Smooth muscle cell (in vitro differentiated cells): ENCODE data around the gene SYP. TPM values are rescaled to one million over a fixed set of nuclear protein-coding genes. Genes with fewer than 3 reads are reported as not detected.

Experiments used
- DNase-seq: peaks from one replicate; lab custom pipeline; 2025; ENCODE audit not compliant: unreplicated experiment; lab: John Stamatoyannopoulos, UW
- H2AFZ ChIP-seq: fragments of 200-600 bp; sonication (generic); 2 replicates; pipeline ENCODE4 v1.6.0; 2016; ENCODE audit warnings: antibody characterized with exemption, low read depth, mild to moderate bottlenecking
- H3F3A ChIP-seq: fragments of 200-600 bp; sonication (generic); 2 replicates; pipeline ENCODE4 v1.6.0; 2017; ENCODE audit warnings: antibody characterized with exemption, low read depth
- H3K27ac ChIP-seq: fragments of 200-600 bp; sonication (generic); 2 replicates; pipeline ENCODE4 v1.5.1; 2016; ENCODE audit warnings: low read depth, mild to moderate bottlenecking
- H3K27me3 ChIP-seq: fragments of 200-600 bp; sonication (generic); 2 replicates; pipeline ENCODE4 v1.6.1; 2016; ENCODE audit warnings: low read depth, mild to moderate bottlenecking
- H3K36me3 ChIP-seq: fragments of 200-600 bp; sonication (generic); 2 replicates; pipeline ENCODE4 v1.5.1; 2016; ENCODE audit warnings: low read depth
- H3K4me1 ChIP-seq: fragments of 200-600 bp; sonication (generic); 2 replicates; pipeline ENCODE4 v1.5.1; 2016; ENCODE audit warnings: low read depth
- H3K4me2 ChIP-seq: fragments of 200-600 bp; sonication (generic); 2 replicates; pipeline ENCODE4 v1.6.0; 2016; ENCODE audit warnings: mild to moderate bottlenecking
- H3K4me3 ChIP-seq: fragments of 200-600 bp; sonication (generic); 2 replicates; pipeline ENCODE4 v1.5.1; 2016; ENCODE audit warnings: mild to moderate bottlenecking
- H3K79me2 ChIP-seq: fragments of 200-600 bp; sonication (generic); 2 replicates; pipeline ENCODE4 v1.6.0; 2016; ENCODE audit warnings: low read depth, mild to moderate bottlenecking
- H3K9ac ChIP-seq: fragments of 200-600 bp; sonication (generic); 2 replicates; pipeline ENCODE4 v1.6.0; 2016; ENCODE audit warnings: low read depth
- H3K9me3 ChIP-seq: fragments of 200-600 bp; sonication (generic); replicated peaks from 2 replicates; pipeline ENCODE4 v1.5.1; 2016; ENCODE audit warnings: low read depth
- H4K20me1 ChIP-seq: fragments of 200-600 bp; sonication (generic); 2 replicates; pipeline ENCODE4 v1.6.0; 2016; ENCODE audit warnings: low read depth
- CTCF ChIP-seq: fragments of 200-600 bp; sonication (generic); IDR thresholded peaks from 2 replicates; pipeline ENCODE4 v1.5.1; 2017; ENCODE audit warnings: borderline replicate concordance, mild to moderate bottlenecking, antibody characterized with exemption; ENCODE audit not compliant: insufficient read depth, poor library complexity, severe bottlenecking
- WGBS: methylation state at CpG from one replicate; pipeline ENCODE4 v1.1.7; 2016; ENCODE audit warnings: low lambda C conversion rate; 5-methylcytosine and 5-hydroxymethylcytosine counted together
- polyA plus RNA-seq: library from polyadenylated mRNA; unstranded; fragments of >200 nt; fragmentation: Nextera tagmentation; extraction: Ambion mirVana; gene quantifications from 2 replicates; pipeline ENCODE4 v1.2.1, GENCODE V29; 2016
- total RNA-seq: library from RNA; depleted of rRNA; stranded (reverse); fragments of >200 nt; gene quantifications from 2 replicates; pipeline ENCODE4 v1.2.3, GENCODE V29; 2014

SYP gene
- total and polyA plus RNA-seq, 2 experiments from 2014 or later: not detected

GRCh38 chrX:49203536-49203935 is 3.5 kb upstream of the SYP start:
- no peak for TF ChIP-seq CTCF
- WGBS: 75% methylated on average over 3 of the region's 3 CpGs

GRCh38 chrX:49202022-49202421 is 2.0 kb upstream of the SYP start:
- no peak overlapping the region for H3K27ac ChIP-seq
- H3K79me2 ChIP-seq: no peaks in the 10 kb centered on the region
- H3K9ac ChIP-seq: no peak overlapping the region
- H3K27me3 ChIP-seq: no peaks in the 10 kb centered on the region
- H3K36me3 ChIP-seq: no peaks in the 10 kb centered on the region
- no peak overlapping the region for H3K4me2 ChIP-seq
- no peak for DNase-seq
- no peak overlapping the region for H2AFZ ChIP-seq
- WGBS: 87% methylated on average over 2 of the region's 2 CpGs
- no peak overlapping the region for H3K4me3 ChIP-seq
- H3F3A ChIP-seq: no peaks in the 10 kb centered on the region
- no peaks in the 10 kb centered on the region for H3K9me3 ChIP-seq
- H3K4me1 ChIP-seq: no peaks in the 10 kb centered on the region
- H4K20me1 ChIP-seq: no peaks in the 10 kb centered on the region
- no peak for TF ChIP-seq CTCF

More at GRCh38 chrX:49203536-49203935, 3.5 kb upstream of the SYP start:
- H3F3A ChIP-seq: no peaks in the 10 kb centered on the region
- no peak overlapping the region for H3K9ac ChIP-seq
- no peaks in the 10 kb centered on the region for H3K9me3 ChIP-seq
- H3K36me3 ChIP-seq: no peaks in the 10 kb centered on the region
- H3K4me1 ChIP-seq: no peaks in the 10 kb centered on the region
- H3K4me2 ChIP-seq: no peak overlapping the region
- no peak overlapping the region for H3K27ac ChIP-seq
- H3K79me2 ChIP-seq: no peaks in the 10 kb centered on the region
- H4K20me1 ChIP-seq: no peaks in the 10 kb centered on the region
- no peak overlapping the region for H3K4me3 ChIP-seq
- no peaks in the 10 kb centered on the region for H3K27me3 ChIP-seq
- no peak overlapping the region for H2AFZ ChIP-seq
- DNase-seq: no peak

GRCh38 chrX:49199315-49199595 is 738 bp downstream of the SYP start:
- H3K4me1 ChIP-seq: no peaks in the 10 kb centered on the region
- H3K79me2 ChIP-seq: no peaks in the 10 kb centered on the region
- H4K20me1 ChIP-seq: no peaks in the 10 kb centered on the region
- no peaks in the 10 kb centered on the region for H3K36me3 ChIP-seq
- no peaks in the 10 kb centered on the region for H3F3A ChIP-seq
- no peak overlapping the region for H2AFZ ChIP-seq
- no peaks in the 10 kb centered on the region for H3K9me3 ChIP-seq
- WGBS: 38% methylated on average over 5 of the region's 11 CpGs
- no peak for DNase-seq
- no peak for TF ChIP-seq CTCF
- H3K27ac ChIP-seq: no peak overlapping the region
- no peak overlapping the region for H3K9ac ChIP-seq
- no peak overlapping the region for H3K4me3 ChIP-seq
- no peaks in the 10 kb centered on the region for H3K27me3 ChIP-seq
- no peak overlapping the region for H3K4me2 ChIP-seq

GRCh38 chrX:49198540-49199314 is 1.3 kb downstream of the SYP start:
- 50% methylated on average over 11 of the region's 12 CpGs for WGBS

More at GRCh38 chrX:49198540-49199314, 1.3 kb downstream of the SYP start:
- H3K36me3 ChIP-seq: no peaks in the 10 kb centered on the region
- H3K4me1 ChIP-seq: no peaks in the 10 kb centered on the region
- H2AFZ ChIP-seq: no peak overlapping the region
- H3F3A ChIP-seq: no peaks in the 10 kb centered on the region
- no peak overlapping the region for H3K9ac ChIP-seq
- no peak overlapping the region for H3K27ac ChIP-seq
- no peaks in the 10 kb centered on the region for H3K27me3 ChIP-seq
- H3K79me2 ChIP-seq: no peaks in the 10 kb centered on the region
- no peak for TF ChIP-seq CTCF
- no peak for DNase-seq
- no peaks in the 10 kb centered on the region for H3K9me3 ChIP-seq
- no peak overlapping the region for H3K4me3 ChIP-seq
- H4K20me1 ChIP-seq: no peaks in the 10 kb centered on the region
- H3K4me2 ChIP-seq: no peak overlapping the region
